BJ (cell line): ENCODE results near the gene ATP8A2. TPM values are rescaled to one million over a fixed set of nuclear protein-coding genes. Genes with fewer than 3 reads are reported as not detected.

Experiments used
- CTCF ChIA-PET: fragments of 350-600 bp; formaldehyde crosslinking; extraction: SDS; loops from one replicate; lab custom pipeline; 2021; ENCODE audit warnings: antibody characterized with exemption, inconsistent platforms; lab: Yijun Ruan, JAX
- POLR2A ChIA-PET: fragments of 300-600 bp; sonication (Branson Sonifier 250); formaldehyde crosslinking; extraction: SDS; loops from one replicate; lab custom pipeline; 2021; ENCODE audit warnings: antibody characterized with exemption; lab: Charles Lee
- DNase-seq: peaks from one replicate; pipeline ENCODE4 v3.0.0-alpha.2; 2011; ENCODE audit warnings: low read depth
- H3K27me3 ChIP-seq: 2 replicates; pipeline ENCODE4 v1.6.0; 2011; ENCODE audit warnings: low read length; ENCODE audit not compliant: control insufficient read depth, insufficient read depth
- H3K36me3 ChIP-seq: 2 replicates; pipeline ENCODE4 v1.5.1; 2011; ENCODE audit warnings: low read length; ENCODE audit not compliant: control insufficient read depth, insufficient read depth
- H3K4me3 ChIP-seq: 2 replicates; pipeline ENCODE4 v1.5.1; 2011; ENCODE audit warnings: low read depth, mild to moderate bottlenecking, control low read depth, low read length
- CTCF ChIP-seq: IDR thresholded peaks from 2 replicates; pipeline ENCODE4 v1.5.1; 2011; ENCODE audit warnings: low read depth, mild to moderate bottlenecking, control low read depth, inconsistent platforms, low read length, moderate library complexity; ENCODE audit not compliant: insufficient read depth
- polyA plus RNA-seq: library from polyadenylated mRNA; depleted of rRNA; stranded (reverse); fragments of >200 nt; gene quantifications from 2 replicates; pipeline ENCODE4 v1.2.3, GENCODE V29; 2011

ATP8A2 gene
- polyA plus RNA-seq, 1 experiment: 0.02 TPM

GRCh38 chr13:25733001-25733491, 361.3 kb downstream of the ATP8A2 start:
- Histone ChIP-seq H3K4me3 (no peak overlapping the region), H3K36me3 (no peaks in the 10 kb centered on the region), H3K27me3 (no peaks in the 10 kb centered on the region)
- no peak for DNase-seq
- TF ChIP-seq CTCF: no peak
- POLR2A ChIA-PET: no interaction called here
- CTCF ChIA-PET: no interaction called here

DNA sequence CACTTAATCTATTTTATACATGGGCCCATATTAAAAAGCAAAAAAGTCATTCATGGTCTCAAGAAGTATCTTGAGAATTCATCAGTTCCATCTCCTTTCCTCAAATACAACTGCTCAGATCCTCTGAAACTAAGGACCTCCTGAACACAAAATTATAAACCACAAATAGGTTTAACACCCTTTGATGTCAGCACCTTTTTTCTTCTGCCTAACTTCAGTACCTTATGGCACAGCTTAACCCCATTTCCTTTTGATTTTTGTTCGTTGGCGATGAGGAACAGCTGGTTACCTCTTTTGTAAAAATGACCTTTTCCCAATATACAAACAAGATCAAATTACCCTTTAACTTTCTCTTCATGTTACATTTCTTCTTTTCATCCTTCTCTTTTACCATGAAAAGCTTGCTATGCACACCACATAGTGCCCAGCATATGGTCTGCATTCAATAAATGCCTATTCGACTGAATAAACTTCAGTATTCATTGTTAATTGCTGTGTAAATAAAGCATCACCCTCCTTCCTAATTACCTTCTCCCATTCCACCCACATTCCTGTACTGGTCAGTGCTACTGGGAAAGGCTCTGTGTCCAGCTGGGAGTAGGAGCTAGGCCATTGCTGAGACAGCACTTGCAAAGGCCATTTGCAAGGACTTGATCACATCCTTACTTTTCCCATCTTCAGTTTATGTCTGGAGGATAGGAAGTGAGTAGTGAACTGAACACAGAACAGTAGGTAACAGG, 362.1 kb downstream of the ATP8A2 start:
- H3K4me3 ChIP-seq: no peak overlapping the region
- H3K27me3 ChIP-seq: no peaks in the 10 kb centered on the region
- H3K36me3 ChIP-seq: no peaks in the 10 kb centered on the region
- CTCF ChIA-PET: no interaction called here
- DNase-seq: no peak
- no peak for TF ChIP-seq CTCF
- POLR2A ChIA-PET: no interaction called here

GRCh38 chr13:25738342-25739196, 366.8 kb downstream of the ATP8A2 start:
- Histone ChIP-seq H3K27me3 (no peaks in the 10 kb centered on the region), H3K36me3 (no peaks in the 10 kb centered on the region), H3K4me3 (no peak overlapping the region)
- CTCF ChIA-PET: interaction anchor here (0.6 kb wide), 1 partner anchor 11 kb away, joined by 3 read pairs; no protein-coding TSS in a partner anchor
- no peak for DNase-seq
- POLR2A ChIA-PET: no interaction called here
- no peak for TF ChIP-seq CTCF

DNA sequence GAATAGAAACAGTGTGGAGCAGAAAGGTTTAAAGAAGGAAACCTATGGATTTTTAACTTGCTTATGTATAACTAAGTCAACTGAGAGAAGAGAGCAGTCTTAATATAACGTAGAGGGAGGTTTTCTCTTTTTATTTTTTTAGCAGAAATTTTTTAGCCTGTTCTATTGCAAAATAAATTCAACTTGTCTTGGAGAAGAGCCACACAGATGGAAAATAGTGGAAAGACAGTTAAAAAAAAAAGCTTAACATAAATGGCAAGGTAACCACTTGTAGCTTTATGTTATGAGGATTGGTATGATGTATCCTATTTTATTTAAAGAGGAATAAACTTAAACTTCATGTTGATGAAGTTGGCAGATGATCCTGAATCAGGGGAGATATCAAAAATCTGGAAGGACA, 367.6 kb downstream of the ATP8A2 start:
- DNase-seq: no peak
- POLR2A ChIA-PET: no interaction called here
- no peak overlapping the region for H3K4me3 ChIP-seq
- no peaks in the 10 kb centered on the region for H3K27me3 ChIP-seq
- CTCF ChIA-PET: interaction anchor here (0.6 kb wide), 1 partner anchor 10 kb away, joined by 3 read pairs; no protein-coding TSS in a partner anchor
- H3K36me3 ChIP-seq: no peaks in the 10 kb centered on the region
- TF ChIP-seq CTCF: no peak

DNA sequence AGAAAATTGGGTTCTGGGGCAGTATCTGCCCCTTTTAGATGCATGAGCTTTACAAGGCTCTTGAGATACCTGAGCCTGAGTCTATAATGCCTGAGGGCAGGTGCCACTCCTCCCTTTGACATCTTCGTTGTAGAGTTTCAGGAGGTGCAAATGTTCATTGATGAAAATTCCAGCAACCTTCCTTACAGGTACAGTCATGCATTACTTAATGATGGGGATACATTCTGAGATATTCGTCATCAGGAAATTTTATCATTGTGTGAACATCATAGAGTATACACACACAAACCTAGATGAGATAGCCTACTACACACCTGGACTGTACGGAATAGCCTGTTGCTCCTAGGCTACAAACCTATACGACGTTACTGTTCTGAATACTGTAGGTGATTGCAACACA, 370.0 kb downstream of the ATP8A2 start:
- CTCF ChIA-PET: no interaction called here
- DNase-seq: no peak
- no peaks in the 10 kb centered on the region for H3K36me3 ChIP-seq
- POLR2A ChIA-PET: no interaction called here
- no peak for TF ChIP-seq CTCF
- no peak overlapping the region for H3K4me3 ChIP-seq
- H3K27me3 ChIP-seq: no peaks in the 10 kb centered on the region
